ENCODE measurements around the gene BNIPL. TPM values are rescaled to one million over a fixed set of nuclear protein-coding genes. Genes with fewer than 3 reads are reported as not detected.

BNIPL gene
- total and polyA plus RNA-seq, 2 of the 13 experiments (the other 11 are each of a cell fraction or from before 2014, with no cell fraction given), result 0.40 to 1.1 TPM

DNA sequence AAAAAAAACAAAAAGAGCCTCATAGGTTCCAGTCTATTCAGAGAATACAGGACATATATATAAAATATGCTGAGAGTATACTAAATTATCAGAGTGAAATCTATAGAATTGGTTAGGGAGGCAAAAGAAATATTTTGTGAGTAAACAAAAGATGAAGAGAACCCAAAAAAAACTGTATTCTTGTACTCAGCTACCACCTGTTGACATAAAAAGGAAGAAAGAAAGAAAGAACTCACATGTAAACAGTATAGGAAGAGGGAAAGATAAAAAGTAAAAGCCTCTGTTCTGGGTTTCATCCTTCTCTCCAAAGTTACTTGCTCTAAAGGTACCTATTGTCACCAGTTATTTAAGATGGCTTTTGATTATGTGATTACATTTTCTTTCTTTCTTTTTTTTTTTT is 9.9 kb upstream of the BNIPL start (continued):
- TF ChIP-seq RAD51 (IDR thresholded peaks at IDR 0.05; ENCODE audit: borderline replicate concordance), result no peak

DNA sequence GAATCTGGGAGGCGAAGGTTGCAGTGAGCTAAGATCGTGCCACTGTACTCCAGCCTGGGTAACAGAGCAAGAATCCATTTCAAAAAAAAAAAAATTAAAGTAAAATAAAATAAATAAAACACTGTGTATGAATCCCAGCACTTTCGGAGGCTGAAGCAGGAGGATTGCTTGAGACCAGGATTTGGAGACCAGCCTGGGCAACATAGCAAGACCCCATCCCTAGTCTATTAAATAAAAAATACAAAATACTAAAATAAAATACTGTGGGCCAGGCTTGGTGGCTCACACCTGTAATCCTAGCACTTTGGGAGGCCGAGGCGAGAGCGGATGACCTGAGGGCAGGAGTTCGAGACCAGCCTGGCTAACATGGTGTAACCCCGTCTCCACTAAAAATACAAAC is 4.2 kb upstream of the BNIPL start:
- H3K36me3 ChIP-seq (replicated peaks in 1 of 2; ENCODE audit: control insufficient read depth in 1 of 2, insufficient read depth in 2 of 2, low read length in 2 of 2), result peaks cover 8 to 47% of the 10 kb centered on the region in 2 experiments; a peak in 4 of 5 replicates
- no peak overlapping the region for H3K4me2 ChIP-seq (ENCODE audit: low read depth, low read length)
- ATAC-seq (no peak), DNase-seq (ENCODE audit: low spot score) (no peak), FAIRE-seq (no peak)
- H4K20me1 ChIP-seq (ENCODE audit: insufficient read depth, low read length), result no peaks in the 10 kb centered on the region
- no TSS peak for BruUV-seq (replicated peaks)
- H3K4me3 ChIP-seq (replicated peaks in 1 of 3; ENCODE audit: insufficient read depth in 1 of 3, low read depth in 2 of 3, low read length in 3 of 3), result no peak overlapping the region
- TF ChIP-seq ZNF644 (CRISPR knock-in tag; IDR thresholded peaks at IDR 0.05; ENCODE audit: low read depth) (no peak), SRY (CRISPR knock-in tag; IDR thresholded peaks at IDR 0.05) (no peak)
- no peak overlapping the region for H3K9ac ChIP-seq (ENCODE audit: insufficient read depth, low read depth, low read length)
- POLR2A ChIA-PET, result no interaction called here
- CTCF ChIA-PET (ENCODE audit: low intra/inter-chr PET ratio, low total read pairs), result no interaction called here
- intact Hi-C loops (cut with micrococcal nuclease; ENCODE audit: unreplicated experiment), result no loop called here
- whole genome bisulfite sequencing (ENCODE audit: low lambda C conversion rate), result 97% methylated on average over 8 of the region's 8 CpGs
- no peaks in the 10 kb centered on the region for H3K9me3 ChIP-seq (ENCODE audit: low read length)
- H3K4me1 ChIP-seq (ENCODE audit: insufficient read depth, low read length), result no peaks in the 10 kb centered on the region
- no peaks in the 10 kb centered on the region for H3K27me3 ChIP-seq (ENCODE audit: control insufficient read depth in 1 of 2, insufficient read depth in 2 of 2, low read length in 2 of 2)
- in situ Hi-C loops (cut with HindIII; ENCODE audit: extremely low pct_ligation_motif_present, low pct_unique_long_range_greater_than_20kb), result no loop called here
- no peak overlapping the region for H3K27ac ChIP-seq (ENCODE audit: extremely low read length, insufficient read depth, low read length)
- H3K79me2 ChIP-seq (ENCODE audit: insufficient read depth, low read length), result no peaks in the 10 kb centered on the region
- H2AFZ ChIP-seq (ENCODE audit: low read length), result no peak overlapping the region

DNA sequence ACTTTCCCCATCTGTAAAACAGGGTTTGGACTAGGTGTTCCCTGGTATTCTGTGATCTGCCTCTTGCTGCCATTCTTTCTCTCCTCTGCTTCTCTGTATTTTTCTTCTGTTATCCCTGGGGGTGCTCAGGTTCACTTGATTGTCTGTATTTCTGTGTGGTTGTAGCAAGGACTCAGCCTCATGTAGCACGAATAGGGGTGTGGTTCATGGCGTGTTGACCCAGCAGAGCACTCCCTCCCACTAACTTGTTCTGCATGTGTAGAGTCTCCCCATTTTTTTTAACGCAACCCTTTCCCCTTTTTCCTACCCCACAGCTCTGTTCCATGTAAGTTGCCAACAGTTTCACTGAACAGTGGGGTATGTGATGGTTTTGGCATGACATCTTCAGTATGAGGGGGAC is 1.2 kb upstream of the BNIPL start:
- Histone ChIP-seq H3K27me3 (ENCODE audit: control insufficient read depth in 1 of 2, insufficient read depth in 2 of 2, low read length in 2 of 2) (no peaks in the 10 kb centered on the region), H3K27ac (ENCODE audit: extremely low read length, insufficient read depth, low read length) (no peak overlapping the region), H3K9ac (ENCODE audit: insufficient read depth, low read depth, low read length) (no peak overlapping the region), H3K4me2 (ENCODE audit: low read depth, low read length) (no peak overlapping the region), H3K4me3 (replicated peaks in 1 of 3; ENCODE audit: insufficient read depth in 1 of 3, low read depth in 2 of 3, low read length in 3 of 3) (no peak overlapping the region), H3K79me2 (ENCODE audit: insufficient read depth, low read length) (no peaks in the 10 kb centered on the region), H3K9me3 (ENCODE audit: low read length) (no peaks in the 10 kb centered on the region), H2AFZ (ENCODE audit: low read length) (no peak overlapping the region), H4K20me1 (ENCODE audit: insufficient read depth, low read length) (no peaks in the 10 kb centered on the region), H3K4me1 (ENCODE audit: insufficient read depth, low read length) (no peaks in the 10 kb centered on the region), H3K36me3 (replicated peaks in 1 of 2; ENCODE audit: control insufficient read depth in 1 of 2, insufficient read depth in 2 of 2, low read length in 2 of 2) (peaks cover 5 to 27% of the 10 kb centered on the region in 2 experiments; a peak in 3 of 5 replicates)
- intact Hi-C loops (cut with micrococcal nuclease; ENCODE audit: unreplicated experiment), result no loop called here
- POLR2A ChIA-PET, result no interaction called here
- FAIRE-seq (no peak), ATAC-seq (no peak), DNase-seq (ENCODE audit: low spot score) (no peak)
- CTCF ChIA-PET (ENCODE audit: low intra/inter-chr PET ratio, low total read pairs), result no interaction called here
- WGBS (ENCODE audit: low lambda C conversion rate), result 85% methylated on average over 3 of the region's 3 CpGs
- BruUV-seq (replicated peaks), result TSS peak; percentile 37
- in situ Hi-C loops (cut with HindIII; ENCODE audit: extremely low pct_ligation_motif_present, low pct_unique_long_range_greater_than_20kb), result no loop called here
- no peak for TF ChIP-seq SIX1 (CRISPR knock-in tag; IDR thresholded peaks at IDR 0.05; ENCODE audit: borderline replicate concordance)
- TF ChIP-seq HOXD1 (CRISPR knock-in tag; IDR thresholded peaks at IDR 0.05), result no peak
- no peak for TF ChIP-seq TARDBP (CRISPR knock-in tag; IDR thresholded peaks at IDR 0.05)
- TF ChIP-seq, protein P1, sequence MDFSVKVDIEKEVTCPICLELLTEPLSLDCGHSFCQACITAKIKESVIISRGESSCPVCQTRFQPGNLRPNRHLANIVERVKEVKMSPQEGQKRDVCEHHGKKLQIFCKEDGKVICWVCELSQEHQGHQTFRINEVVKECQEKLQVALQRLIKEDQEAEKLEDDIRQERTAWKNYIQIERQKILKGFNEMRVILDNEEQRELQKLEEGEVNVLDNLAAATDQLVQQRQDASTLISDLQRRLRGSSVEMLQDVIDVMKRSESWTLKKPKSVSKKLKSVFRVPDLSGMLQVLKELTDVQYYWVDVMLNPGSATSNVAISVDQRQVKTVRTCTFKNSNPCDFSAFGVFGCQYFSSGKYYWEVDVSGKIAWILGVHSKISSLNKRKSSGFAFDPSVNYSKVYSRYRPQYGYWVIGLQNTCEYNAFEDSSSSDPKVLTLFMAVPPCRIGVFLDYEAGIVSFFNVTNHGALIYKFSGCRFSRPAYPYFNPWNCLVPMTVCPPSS (IDR thresholded peaks at IDR 0.05), result no peak
- TF ChIP-seq, protein P2, sequence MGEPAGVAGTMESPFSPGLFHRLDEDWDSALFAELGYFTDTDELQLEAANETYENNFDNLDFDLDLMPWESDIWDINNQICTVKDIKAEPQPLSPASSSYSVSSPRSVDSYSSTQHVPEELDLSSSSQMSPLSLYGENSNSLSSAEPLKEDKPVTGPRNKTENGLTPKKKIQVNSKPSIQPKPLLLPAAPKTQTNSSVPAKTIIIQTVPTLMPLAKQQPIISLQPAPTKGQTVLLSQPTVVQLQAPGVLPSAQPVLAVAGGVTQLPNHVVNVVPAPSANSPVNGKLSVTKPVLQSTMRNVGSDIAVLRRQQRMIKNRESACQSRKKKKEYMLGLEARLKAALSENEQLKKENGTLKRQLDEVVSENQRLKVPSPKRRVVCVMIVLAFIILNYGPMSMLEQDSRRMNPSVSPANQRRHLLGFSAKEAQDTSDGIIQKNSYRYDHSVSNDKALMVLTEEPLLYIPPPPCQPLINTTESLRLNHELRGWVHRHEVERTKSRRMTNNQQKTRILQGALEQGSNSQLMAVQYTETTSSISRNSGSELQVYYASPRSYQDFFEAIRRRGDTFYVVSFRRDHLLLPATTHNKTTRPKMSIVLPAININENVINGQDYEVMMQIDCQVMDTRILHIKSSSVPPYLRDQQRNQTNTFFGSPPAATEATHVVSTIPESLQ (CRISPR knock-in tag; conservative IDR thresholded peaks at IDR 0.05), result no peak
- TF ChIP-seq ZNF749 (CRISPR knock-in tag; IDR thresholded peaks at IDR 0.05; ENCODE audit: borderline replicate concordance), result no peak
- TF ChIP-seq ZNF761 (CRISPR knock-in tag; conservative IDR thresholded peaks at IDR 0.05), result no peak
- TF ChIP-seq SMARCE1 (IDR thresholded peaks at IDR 0.05; ENCODE audit: borderline replicate concordance), result no peak
- TF ChIP-seq NFIB (CRISPR knock-in tag; IDR thresholded peaks at IDR 0.05; ENCODE audit: borderline replicate concordance), result no peak
- TF ChIP-seq, protein P3, sequence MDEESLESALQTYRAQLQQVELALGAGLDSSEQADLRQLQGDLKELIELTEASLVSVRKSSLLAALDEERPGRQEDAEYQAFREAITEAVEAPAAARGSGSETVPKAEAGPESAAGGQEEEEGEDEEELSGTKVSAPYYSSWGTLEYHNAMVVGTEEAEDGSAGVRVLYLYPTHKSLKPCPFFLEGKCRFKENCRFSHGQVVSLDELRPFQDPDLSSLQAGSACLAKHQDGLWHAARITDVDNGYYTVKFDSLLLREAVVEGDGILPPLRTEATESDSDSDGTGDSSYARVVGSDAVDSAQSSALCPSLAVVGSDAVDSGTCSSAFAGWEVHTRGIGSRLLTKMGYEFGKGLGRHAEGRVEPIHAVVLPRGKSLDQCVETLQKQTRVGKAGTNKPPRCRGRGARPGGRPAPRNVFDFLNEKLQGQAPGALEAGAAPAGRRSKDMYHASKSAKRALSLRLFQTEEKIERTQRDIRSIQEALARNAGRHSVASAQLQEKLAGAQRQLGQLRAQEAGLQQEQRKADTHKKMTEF (CRISPR knock-in tag; IDR thresholded peaks at IDR 0.05), result no peak
- TF ChIP-seq SOX5 (CRISPR knock-in tag; IDR thresholded peaks at IDR 0.05; ENCODE audit: borderline replicate concordance), result no peak
